Smooth muscle cell (in vitro differentiated cells): Measurements from ENCODE around the gene KIRREL3. TPM values are rescaled to one million over a fixed set of nuclear protein-coding genes. Genes with fewer than 3 reads are reported as not detected.

Experiments
- DNase-seq: peaks from one replicate; lab custom pipeline; 2025; ENCODE audit not compliant: unreplicated experiment; lab: John Stamatoyannopoulos, UW
- H2AFZ ChIP-seq: fragments of 200-600 bp; sonication (generic); 2 replicates; pipeline ENCODE4 v1.6.0; 2016; ENCODE audit warnings: antibody characterized with exemption, low read depth, mild to moderate bottlenecking
- H3F3A ChIP-seq: fragments of 200-600 bp; sonication (generic); 2 replicates; pipeline ENCODE4 v1.6.0; 2017; ENCODE audit warnings: antibody characterized with exemption, low read depth
- H3K27ac ChIP-seq: fragments of 200-600 bp; sonication (generic); 2 replicates; pipeline ENCODE4 v1.5.1; 2016; ENCODE audit warnings: low read depth, mild to moderate bottlenecking
- H3K27me3 ChIP-seq: fragments of 200-600 bp; sonication (generic); 2 replicates; pipeline ENCODE4 v1.6.1; 2016; ENCODE audit warnings: low read depth, mild to moderate bottlenecking
- H3K36me3 ChIP-seq: fragments of 200-600 bp; sonication (generic); 2 replicates; pipeline ENCODE4 v1.5.1; 2016; ENCODE audit warnings: low read depth
- H3K4me1 ChIP-seq: fragments of 200-600 bp; sonication (generic); 2 replicates; pipeline ENCODE4 v1.5.1; 2016; ENCODE audit warnings: low read depth
- H3K4me2 ChIP-seq: fragments of 200-600 bp; sonication (generic); 2 replicates; pipeline ENCODE4 v1.6.0; 2016; ENCODE audit warnings: mild to moderate bottlenecking
- H3K4me3 ChIP-seq: fragments of 200-600 bp; sonication (generic); 2 replicates; pipeline ENCODE4 v1.5.1; 2016; ENCODE audit warnings: mild to moderate bottlenecking
- H3K79me2 ChIP-seq: fragments of 200-600 bp; sonication (generic); 2 replicates; pipeline ENCODE4 v1.6.0; 2016; ENCODE audit warnings: low read depth, mild to moderate bottlenecking
- H3K9ac ChIP-seq: fragments of 200-600 bp; sonication (generic); 2 replicates; pipeline ENCODE4 v1.6.0; 2016; ENCODE audit warnings: low read depth
- H3K9me3 ChIP-seq: fragments of 200-600 bp; sonication (generic); replicated peaks from 2 replicates; pipeline ENCODE4 v1.5.1; 2016; ENCODE audit warnings: low read depth
- H4K20me1 ChIP-seq: fragments of 200-600 bp; sonication (generic); 2 replicates; pipeline ENCODE4 v1.6.0; 2016; ENCODE audit warnings: low read depth
- CTCF ChIP-seq: fragments of 200-600 bp; sonication (generic); IDR thresholded peaks from 2 replicates; pipeline ENCODE4 v1.5.1; 2017; ENCODE audit warnings: borderline replicate concordance, mild to moderate bottlenecking, antibody characterized with exemption; ENCODE audit not compliant: insufficient read depth, poor library complexity, severe bottlenecking
- WGBS: methylation state at CpG from one replicate; pipeline ENCODE4 v1.1.7; 2016; ENCODE audit warnings: low lambda C conversion rate; 5-methylcytosine and 5-hydroxymethylcytosine counted together
- polyA plus RNA-seq: library from polyadenylated mRNA; unstranded; fragments of >200 nt; fragmentation: Nextera tagmentation; extraction: Ambion mirVana; gene quantifications from 2 replicates; pipeline ENCODE4 v1.2.1, GENCODE V29; 2016
- total RNA-seq: library from RNA; depleted of rRNA; stranded (reverse); fragments of >200 nt; gene quantifications from 2 replicates; pipeline ENCODE4 v1.2.3, GENCODE V29; 2014

KIRREL3 gene
- total and polyA plus RNA-seq, 2 experiments from 2014 or later = 1.2 TPM; not detected in 1

GRCh38 chr11:126467046-126467370 lies 533.6 kb downstream of the KIRREL3 start:
- no peaks in the 10 kb centered on the region for H3K9me3 ChIP-seq
- no peak overlapping the region for H3K4me3 ChIP-seq
- WGBS = 93% methylated on average over 13 of the region's 13 CpGs
- no peak overlapping the region for H3K9ac ChIP-seq
- H2AFZ ChIP-seq = no peak overlapping the region
- H3K4me2 ChIP-seq = no peak overlapping the region
- H3K27ac ChIP-seq = no peak overlapping the region
- no peaks in the 10 kb centered on the region for H3F3A ChIP-seq
- no peaks in the 10 kb centered on the region for H4K20me1 ChIP-seq
- DNase-seq = no peak
- H3K27me3 ChIP-seq = peaks cover 3% of the 10 kb centered on the region
- no peaks in the 10 kb centered on the region for H3K36me3 ChIP-seq
- H3K79me2 ChIP-seq = no peaks in the 10 kb centered on the region
- H3K4me1 ChIP-seq = no peaks in the 10 kb centered on the region
- TF ChIP-seq CTCF = no peak

DNA sequence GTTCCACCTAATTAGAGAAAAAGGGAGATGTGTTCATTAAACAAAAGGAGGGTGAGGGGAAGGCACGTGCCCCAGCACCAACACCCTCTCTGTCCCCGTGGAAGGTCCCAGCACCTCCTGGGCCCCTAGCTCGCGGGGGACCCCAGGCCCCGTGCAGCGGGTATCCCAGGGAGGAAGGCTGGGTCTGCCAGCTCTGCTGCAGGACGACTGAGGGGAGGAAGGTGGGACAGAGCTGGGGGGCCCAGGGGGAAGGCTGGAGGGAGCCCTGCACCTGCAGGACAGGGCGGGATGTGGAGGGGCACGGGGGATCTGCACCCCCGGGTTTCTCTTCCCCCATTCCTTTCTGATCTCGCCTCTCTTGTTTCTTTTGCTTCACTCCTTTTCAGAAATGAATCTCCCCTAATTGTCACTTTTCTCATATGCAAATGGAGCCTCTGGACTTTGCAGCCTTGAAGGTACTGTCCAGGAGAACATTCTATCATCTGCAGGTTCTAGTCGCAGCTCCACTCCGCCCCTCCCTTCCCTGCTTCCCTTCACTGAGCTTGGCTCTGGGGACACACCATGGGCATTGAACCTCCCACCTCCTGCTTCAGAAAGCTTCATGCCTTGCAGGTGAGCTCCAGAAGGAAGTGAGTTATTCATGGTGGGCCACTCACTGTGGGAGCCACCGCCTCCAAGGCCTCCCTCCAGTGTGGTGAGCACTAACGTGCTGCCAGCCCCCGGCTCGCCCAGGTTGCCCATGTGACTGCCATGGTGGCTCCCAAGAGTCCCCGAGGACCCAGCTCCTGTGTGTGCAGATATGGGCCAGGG lies 534.1 kb downstream of the KIRREL3 start:
- Histone ChIP-seq H3K79me2 (no peaks in the 10 kb centered on the region), H3K4me3 (no peak overlapping the region), H4K20me1 (no peaks in the 10 kb centered on the region), H3K9ac (no peak overlapping the region), H3K27me3 (peaks cover 3% of the 10 kb centered on the region), H2AFZ (no peak overlapping the region), H3K27ac (no peak overlapping the region), H3F3A (no peaks in the 10 kb centered on the region), H3K9me3 (no peaks in the 10 kb centered on the region), H3K36me3 (no peaks in the 10 kb centered on the region), H3K4me1 (no peaks in the 10 kb centered on the region), H3K4me2 (no peak overlapping the region)
- TF ChIP-seq CTCF = no peak
- no peak for DNase-seq
- WGBS = 89% methylated on average over 18 of the region's 18 CpGs

- no peak overlapping the region for H3K4me3 ChIP-seq
- no peaks in the 10 kb centered on the region for H3K4me1 ChIP-seq
- H3K36me3 ChIP-seq = no peaks in the 10 kb centered on the region
- no peaks in the 10 kb centered on the region for H3F3A ChIP-seq
- 78% methylated on average over 19 of the region's 19 CpGs for WGBS
- no peak for TF ChIP-seq CTCF
- no peak overlapping the region for H3K27ac ChIP-seq
- H3K4me2 ChIP-seq = no peak overlapping the region
- no peak overlapping the region for H2AFZ ChIP-seq
- DNase-seq = no peak
- no peaks in the 10 kb centered on the region for H3K79me2 ChIP-seq
- H3K9me3 ChIP-seq = no peaks in the 10 kb centered on the region
- H4K20me1 ChIP-seq = no peaks in the 10 kb centered on the region
- H3K27me3 ChIP-seq = peaks cover 3% of the 10 kb centered on the region
- H3K9ac ChIP-seq = no peak overlapping the region
These were observed 534.9 kb downstream of the KIRREL3 start for GRCh38 chr11:126465573-126466188.
